ENCODE results near the gene AK8. TPM values are rescaled to one million over a fixed set of nuclear protein-coding genes. Genes with fewer than 3 reads are reported as not detected.
A peak's percentile ranks its signal among the peaks of the same experiment; 100 is the strongest.

AK8 gene
- total and polyA plus RNA-seq, 9 of the 15 experiments (the other 6 are each of a cell fraction or from before 2014, with no cell fraction given): 0.06 to 0.37 TPM; not detected in 7

DNA sequence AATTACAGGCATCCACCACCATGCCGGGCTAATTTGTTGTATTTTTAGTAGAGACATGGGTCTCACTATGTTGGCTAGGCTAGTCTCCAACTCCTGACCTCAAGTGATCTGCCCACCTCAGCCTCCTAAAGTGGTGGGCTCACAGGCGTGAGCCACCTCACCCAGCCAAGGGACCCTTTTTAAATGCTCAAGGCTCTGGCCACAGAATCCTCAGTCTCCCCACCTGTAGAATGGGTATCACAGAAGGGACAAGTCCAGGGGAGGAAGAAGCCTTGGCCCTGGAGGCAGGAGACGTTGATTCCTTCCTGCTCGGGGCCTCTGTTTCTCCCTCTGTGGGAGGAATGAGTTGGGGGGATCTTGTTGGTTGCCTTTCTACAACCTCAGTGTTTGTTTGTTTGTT lies 162.1 kb downstream of the AK8 start:
- peaks cover 4% of the 10 kb centered on the region; the same call in 1 of the 2 replicates for H4K20me1 ChIP-seq (replicated peaks; ENCODE audit: control insufficient read depth, insufficient read depth, low read length)
- no peak overlapping the region for H3K9ac ChIP-seq (ENCODE audit: insufficient read depth in 1 of 2, low read depth in 2 of 2, low read length in 2 of 2)
- no peaks in the 10 kb centered on the region; a peak in 2 of 5 replicates for H3K4me1 ChIP-seq (replicated peaks in 1 of 2; ENCODE audit: control insufficient read depth in 2 of 2, insufficient read depth in 2 of 2, low read length in 2 of 2)
- no peak overlapping the region for H3K4me3 ChIP-seq
- H3K27me3 ChIP-seq (ENCODE audit: control insufficient read depth in 2 of 2, insufficient read depth in 2 of 2, low read length in 2 of 2): peaks cover 34 to 44% of the 10 kb centered on the region in 2 experiments
- no peak overlapping the region for H3K27ac ChIP-seq (ENCODE audit: extremely low read depth, low read depth, low read length)
- ChIA-PET POLR2A (no interaction called here), CTCF (ENCODE audit: low intra/inter-chr PET ratio) (no interaction called here)
- no peaks in the 10 kb centered on the region for H3K9me3 ChIP-seq (replicated peaks; ENCODE audit: control insufficient read depth, insufficient read depth, low read depth, low read length)
- intact Hi-C loops (cut with micrococcal nuclease): no loop called here
- H3K4me2 ChIP-seq (ENCODE audit: insufficient read depth, low read length): no peak overlapping the region
- TF ChIP-seq ZFPM2 (CRISPR knock-in tag; IDR thresholded peaks at IDR 0.05) (no peak), ADNP (tag; IDR thresholded peaks at IDR 0.05) (0 out of 2 replicates have a peak, but pooled peaks have one; percentile 19), ZNF121 (CRISPR knock-in tag; conservative IDR thresholded peaks at IDR 0.05) (peak; percentile 76; the same call in 1 of the 2 replicates), RBM25 (IDR thresholded peaks at IDR 0.05; ENCODE audit: low read depth, low read length, severe bottlenecking) (peak; percentile 83), KDM1A (IDR thresholded peaks at IDR 0.05) (0 out of 4 replicates have a peak, but pooled peaks of 1 of the 2 experiments have one; percentile 21), BCL6 (CRISPR knock-in tag; IDR thresholded peaks at IDR 0.05) (no peak), BCOR (IDR thresholded peaks at IDR 0.05) (peak; percentile 82), RCOR1 (IDR thresholded peaks at IDR 0.05; ENCODE audit: borderline replicate concordance in 1 of 2, low read depth in 2 of 2, low read length in 2 of 2) (peak in 1 of 2 experiments; percentile 36; a peak in 1 of 4 replicates)
- no peaks in the 10 kb centered on the region for H3K36me3 ChIP-seq (ENCODE audit: control insufficient read depth, insufficient read depth, low read length)
- FAIRE-seq (no peak), DNase-seq (ENCODE audit: extremely low read depth in 1 of 4, low spot score in 3 of 4) (no peak), ATAC-seq (no peak)
- no peaks in the 10 kb centered on the region for H3K79me2 ChIP-seq (ENCODE audit: control insufficient read depth, insufficient read depth, low read length)
- in situ Hi-C loops (cut with MboI): no loop called here
- no peak overlapping the region for H2AFZ ChIP-seq (ENCODE audit: low read depth, low read length)
- H3K9me1 ChIP-seq (ENCODE audit: control insufficient read depth, insufficient read depth, low read length): no peaks in the 10 kb centered on the region
- WGBS (ENCODE audit: insufficient coverage, low coverage, missing lambda C conversion rate): 8% methylated on average over 4 of the region's 4 CpGs
- BruUV-seq (replicated peaks): no TSS peak

Measured in K562 (cell line).